Activated CD4-positive, alpha-beta T cell treated with anti-CD3 and anti-CD28 coated beads for 24 hours (primary cell): ENCODE data around the gene CAPN15.
A peak's percentile ranks its signal among the peaks of the same experiment; 100 is the strongest.

Source experiments
- DNase-seq, 2 donors: peaks; one replicate each; pipeline ENCODE4 v3.0.0-alpha.2; 2020; ENCODE audit warnings: low read depth in 2 of 2

Gene CAPN15

DNA sequence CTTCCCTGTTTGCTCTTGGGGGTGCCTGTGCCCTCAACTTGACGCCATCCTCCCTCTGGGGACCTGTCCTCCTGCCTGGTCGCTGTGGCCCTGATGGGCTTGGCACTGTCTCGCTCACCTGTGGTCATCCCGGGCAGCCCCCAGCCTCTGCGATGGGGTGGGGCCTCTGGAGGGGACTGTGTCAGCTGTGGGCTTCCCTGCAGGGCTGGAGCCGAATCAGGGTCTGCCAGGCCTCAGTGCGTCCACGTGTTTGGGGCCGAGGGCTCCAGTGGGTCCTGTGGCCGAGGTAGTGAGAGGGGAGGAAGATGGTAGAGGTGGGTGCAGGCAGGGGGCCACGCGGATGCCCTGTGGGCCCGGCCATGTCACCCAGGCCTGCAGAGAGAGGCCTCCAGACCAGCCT, 50.3 kb downstream of the CAPN15 start:
- no peak for DNase-seq

DNA sequence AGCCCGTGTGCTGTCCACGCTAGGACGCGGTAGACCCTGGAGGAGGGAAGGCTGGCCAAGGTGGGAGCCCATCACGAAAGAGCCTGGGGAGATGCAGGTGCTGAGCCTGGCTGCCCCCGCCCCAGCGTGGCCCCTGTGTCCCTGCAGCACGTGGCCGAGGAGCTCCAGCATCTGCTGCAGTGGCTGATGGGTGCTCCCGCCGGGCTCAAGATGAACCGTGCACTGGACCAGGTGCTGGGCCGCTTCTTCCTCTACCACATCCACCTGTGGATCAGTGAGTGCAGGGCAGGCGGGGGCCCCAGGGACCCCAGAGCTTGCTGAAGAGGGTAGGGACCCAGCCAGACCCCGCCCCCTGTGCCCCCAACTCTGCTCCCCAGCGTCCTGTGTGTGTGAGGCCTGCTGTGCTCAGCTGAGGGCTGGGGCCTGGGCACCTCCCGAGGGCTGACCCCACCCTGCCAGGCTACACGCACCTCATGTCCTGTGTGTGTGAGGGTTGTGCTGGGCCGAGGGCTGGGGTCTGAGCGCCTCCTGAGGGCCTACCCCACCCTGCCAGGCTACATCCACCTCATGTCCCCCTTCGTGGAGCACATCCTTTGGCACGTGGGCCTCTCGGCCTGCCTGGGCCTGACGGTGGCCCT, 50.8 kb downstream of the CAPN15 start:
- DNase-seq: no peak

DNA sequence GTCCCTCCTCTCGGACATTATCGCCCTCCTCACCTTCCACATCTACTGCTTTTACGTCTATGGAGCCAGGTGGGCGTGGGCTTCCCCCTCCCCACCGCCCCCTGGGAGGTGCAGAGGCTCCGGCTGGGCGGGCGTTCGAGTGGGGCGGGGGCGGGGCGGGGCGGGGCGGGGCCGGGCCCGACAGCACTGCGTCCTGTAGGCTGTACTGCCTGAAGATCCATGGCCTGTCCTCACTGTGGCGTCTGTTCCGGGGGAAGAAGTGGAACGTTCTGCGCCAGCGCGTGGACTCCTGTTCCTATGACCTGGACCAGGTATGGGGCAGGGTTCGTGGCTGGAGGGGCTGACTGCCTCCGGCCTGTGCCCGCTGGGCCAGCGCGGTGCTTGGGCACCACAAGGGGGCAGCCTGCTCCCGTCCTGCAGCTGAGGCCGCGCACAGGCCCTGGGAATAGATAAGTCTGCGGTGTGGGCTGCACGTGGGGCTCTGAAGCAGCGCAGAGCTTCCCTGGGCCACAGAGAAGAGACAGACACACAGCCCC, 51.4 kb downstream of the CAPN15 start:
- DNase-seq: peak; percentile 28 to 44

DNA sequence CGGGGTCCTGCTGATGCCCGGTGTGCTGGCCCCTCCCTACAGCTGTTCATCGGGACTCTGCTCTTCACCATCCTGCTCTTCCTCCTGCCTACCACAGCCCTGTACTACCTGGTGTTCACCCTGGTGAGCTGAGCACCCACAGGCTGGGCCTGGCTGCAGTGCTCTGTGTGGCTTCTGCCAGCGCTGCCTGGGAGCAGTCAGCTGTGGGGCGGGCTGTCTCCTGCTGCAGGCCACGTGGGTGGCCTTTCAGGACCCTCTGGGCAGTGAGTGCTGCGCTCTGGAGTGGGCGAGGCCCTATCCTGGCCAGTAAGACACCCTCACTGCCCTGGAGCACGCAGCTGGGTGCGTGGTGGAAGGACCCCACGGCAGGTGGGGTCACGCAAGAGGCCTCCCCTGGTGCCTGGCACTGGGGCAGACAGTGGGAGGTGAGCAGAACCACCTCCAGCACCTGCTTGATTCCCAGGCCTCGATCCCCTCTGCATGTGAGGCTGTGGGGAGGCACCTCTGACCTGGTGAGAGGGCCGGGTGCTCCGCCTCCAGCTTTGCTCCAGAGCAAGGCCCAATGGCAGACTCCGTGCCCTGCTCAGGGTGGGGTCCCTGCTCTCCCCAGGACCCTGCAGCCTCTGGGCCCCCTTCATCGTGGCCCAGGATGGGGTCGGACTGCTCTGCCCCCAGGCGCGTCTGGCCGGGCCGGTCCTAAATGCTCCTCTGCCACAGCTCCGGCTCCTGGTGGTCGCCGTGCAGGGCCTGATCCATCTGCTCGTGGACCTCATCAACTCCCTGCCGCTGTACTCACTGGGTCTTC, 52.8 kb downstream of the CAPN15 start:
- no peak for DNase-seq

DNA sequence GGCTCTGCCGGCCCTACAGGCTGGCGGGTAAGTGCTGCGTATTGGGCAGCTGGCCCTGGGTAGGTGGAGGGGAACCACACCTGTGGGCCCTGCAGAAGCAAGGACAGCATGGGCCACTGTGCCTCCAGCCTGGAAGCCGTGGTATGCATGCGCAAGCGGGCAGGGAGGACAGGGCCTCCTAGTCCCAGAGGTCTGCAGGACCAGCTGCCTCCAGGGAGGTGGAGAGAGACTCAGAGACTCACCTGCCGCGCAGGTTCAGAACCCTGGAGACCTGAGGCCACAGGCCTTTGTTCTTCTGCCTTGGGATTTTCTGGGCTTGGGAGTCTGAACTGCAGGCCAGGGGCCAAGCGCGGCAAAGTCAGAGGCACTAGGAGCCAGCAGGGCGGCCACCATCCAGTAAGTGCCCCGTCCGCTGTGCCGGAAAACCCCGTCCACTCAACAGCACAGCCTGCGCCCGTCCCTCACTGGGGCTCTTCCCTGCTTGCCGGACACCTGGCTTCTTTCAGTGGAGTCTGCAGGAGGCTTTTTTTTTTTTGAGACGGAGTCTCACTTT, 53.5 kb downstream of the CAPN15 start:
- no peak for DNase-seq

DNA sequence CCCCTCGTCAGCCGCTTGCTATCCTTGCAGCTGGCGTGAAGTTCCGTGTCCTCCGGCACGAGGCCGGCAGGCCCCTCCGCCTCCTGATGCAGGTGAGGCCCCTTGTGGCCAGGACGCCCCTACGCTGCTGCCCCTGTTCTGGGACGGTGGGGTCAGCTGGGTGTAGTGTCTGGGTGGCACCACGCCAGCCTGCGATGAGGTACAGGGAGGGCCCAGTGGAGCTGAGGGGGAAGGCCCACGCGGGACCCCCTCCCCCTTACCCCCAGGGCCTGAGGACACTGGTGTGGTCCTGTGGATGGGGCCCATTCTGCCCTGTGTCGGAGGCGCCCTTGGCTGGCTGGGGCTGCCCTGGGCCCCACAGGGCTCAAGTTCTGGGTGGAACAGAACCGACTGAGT, 54.7 kb downstream of the CAPN15 start:
- no peak for DNase-seq

DNA sequence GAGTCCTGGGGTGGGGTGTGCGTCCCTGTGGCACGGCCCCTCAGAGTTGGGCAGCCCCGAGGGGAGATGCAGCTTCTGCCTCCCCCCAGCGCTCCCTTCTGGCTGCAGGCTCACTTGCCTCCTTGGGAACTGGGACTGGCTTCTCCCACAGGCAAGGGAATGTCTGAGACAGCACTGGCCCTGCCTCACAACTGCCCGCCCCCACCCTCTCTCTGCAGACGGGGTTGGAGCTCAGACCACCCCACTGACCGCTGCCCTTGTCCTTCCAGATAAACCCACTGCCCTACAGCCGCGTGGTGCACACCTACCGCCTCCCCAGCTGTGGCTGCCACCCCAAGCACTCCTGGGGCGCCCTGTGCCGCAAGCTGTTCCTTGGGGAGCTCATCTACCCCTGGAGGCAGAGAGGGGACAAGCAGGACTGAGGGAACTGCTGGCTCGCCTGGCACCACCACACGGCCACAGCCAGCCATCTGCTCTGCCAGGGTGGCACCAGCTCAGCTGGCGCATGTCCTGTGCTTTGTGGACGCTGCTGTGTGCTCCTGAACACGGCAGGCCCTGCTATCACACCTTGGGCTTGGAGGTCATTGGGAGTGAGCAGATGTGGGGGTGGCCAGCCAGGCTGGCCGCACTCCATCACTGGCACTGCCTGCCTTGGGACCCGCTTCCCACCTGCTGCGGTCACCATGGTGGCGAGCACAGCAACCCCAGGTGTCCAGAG, 55.3 kb downstream of the CAPN15 start:
- no peak for DNase-seq

DNA sequence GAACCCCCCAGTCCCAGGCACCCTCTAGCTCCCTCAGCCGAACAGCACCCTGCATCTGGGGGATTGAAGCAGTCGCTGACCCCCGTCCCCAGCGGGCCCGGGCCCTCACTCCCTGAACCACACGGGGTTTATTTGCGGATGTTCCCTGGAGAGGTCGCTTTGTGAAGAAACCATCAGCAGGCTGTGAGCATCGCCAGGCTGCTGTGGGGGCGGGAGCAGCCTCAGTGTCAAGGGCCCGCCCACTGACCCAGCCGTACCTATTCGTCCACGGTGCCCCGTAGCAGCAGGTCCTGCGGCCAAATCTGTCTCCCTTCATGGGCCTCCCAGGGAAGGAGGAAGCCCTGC, 55.9 kb downstream of the CAPN15 start:
- DNase-seq: no peak

DNA sequence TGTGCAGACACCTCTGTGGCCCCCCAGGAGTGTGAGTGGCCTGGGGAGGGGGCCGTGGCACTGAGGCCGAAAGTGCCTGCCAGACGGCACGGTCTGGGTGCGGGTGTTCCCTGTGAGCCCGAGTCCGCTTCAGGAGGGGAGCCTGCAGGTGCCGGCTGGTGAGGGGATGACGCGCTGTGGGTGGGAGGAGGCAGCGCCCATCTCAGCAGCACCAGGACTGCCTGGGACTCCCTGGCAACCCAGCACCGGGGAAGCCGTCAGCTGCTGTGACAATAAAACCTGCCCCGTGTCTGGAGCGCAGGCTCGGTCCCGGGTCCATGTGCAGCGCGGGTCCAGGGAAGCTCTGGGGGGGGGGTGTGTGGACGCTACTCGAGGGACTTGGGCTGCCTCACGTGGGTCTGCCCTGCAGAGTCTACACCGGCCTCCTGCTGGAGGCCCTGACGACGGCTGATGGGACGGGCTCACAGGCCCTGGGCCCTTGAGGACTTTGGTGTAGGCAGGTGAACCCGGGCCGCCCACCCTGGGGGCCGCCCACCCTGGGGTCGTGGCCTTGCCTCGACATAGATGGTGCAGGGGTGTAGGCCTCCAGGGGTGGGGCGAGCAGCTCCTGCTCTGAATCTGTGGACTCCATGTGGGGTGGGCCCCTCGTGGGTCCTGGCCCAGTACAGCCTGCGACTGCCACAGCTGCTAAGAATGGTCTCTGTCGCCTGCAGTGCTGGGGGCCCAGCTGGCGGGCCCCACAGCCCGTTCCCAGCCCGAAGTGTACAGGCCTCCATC, 56.5 kb downstream of the CAPN15 start:
- DNase-seq: no peak

DNA sequence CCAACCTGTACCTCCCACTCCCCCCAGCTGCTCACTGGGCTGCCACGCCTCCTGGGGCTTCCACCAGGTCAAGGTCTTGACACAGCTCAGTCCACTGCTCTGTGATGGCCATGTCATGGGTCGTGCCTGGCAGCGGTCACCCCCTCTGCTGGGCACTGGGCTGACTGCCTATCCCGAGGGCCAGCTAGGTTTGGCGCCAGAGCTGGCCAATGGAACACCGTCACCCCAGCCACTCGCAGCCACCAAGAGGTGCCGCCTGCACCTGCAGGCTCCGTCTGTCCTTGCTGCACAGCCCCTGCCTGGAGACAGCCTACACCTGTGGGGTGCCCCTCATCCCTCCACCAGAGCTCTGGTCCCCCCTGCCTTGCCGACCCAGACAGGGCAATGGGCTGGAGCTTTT, 57.8 kb downstream of the CAPN15 start:
- no peak for DNase-seq

DNA sequence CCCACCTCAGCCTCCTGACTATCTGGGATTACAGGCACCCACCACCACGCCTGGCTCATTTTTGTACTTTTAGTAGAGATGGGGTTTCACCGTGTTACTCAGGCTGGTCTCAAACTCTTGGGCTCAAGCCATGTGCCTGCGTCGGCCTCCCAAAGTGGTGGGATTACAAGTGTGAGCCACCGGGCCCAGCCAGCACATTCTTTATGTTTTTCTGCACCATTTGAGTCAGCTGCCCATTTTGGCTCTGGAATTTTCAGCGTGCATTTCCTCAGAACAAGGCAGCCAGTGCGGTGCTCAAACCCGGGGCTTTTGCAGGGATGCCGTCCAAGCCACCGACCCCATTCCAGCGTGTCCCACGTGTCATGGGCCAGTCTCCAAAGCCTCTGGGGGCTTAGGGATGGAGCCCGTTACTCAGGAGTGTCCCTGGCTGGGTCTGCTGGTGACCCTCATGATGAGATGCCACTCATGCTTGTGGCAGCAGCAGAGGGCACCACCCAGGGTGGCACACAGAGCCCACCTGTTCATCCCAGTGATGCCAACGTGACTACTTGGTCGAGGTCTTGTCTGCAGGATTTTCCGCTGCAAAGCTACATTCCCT, 58.6 kb downstream of the CAPN15 start:
- DNase-seq: no peak

DNA sequence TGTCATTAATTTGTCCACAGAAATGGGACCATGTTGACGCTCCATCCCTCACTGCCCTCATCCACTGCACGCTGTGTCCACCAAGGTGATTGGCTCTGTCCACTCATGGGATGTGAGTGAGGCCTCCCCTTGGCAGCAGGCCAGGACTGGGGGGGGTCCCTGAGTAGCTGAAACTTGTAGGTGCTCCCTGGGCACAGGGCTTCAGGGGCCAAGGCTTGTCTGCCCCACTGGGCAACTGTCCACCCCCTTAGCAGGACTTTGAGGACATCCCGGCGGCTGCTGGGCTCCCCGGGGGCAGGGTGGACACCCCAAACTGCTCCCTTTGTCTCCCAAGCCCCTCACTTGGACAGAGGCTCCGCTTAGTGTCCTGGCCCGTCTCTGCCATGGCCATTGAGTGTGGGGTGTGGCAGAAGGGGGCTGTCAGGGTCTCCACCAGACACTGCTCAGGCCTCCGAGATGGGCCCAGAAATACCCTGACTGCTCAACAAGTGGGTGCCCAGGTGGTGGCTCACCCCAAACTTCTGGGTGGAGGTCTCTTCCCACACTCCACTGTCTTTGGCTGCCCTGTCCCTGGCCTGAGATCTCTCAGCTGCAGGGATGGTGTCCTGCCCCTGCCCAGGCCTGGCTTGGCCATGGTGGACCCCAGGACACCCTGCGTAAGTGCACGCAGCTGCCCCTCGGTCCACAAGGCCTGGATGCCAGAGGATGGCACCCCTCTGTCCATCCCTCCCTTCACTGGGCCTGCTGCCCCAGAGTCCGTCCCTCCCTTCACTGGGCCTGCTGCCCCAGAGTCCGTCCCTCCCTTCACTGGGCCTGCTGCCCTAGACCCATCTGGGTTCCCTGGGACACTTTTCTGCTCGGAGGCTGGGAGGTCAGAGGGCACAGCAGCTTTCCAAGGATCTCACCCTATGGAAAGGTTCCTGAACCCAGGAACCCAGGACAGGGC, 59.4 kb downstream of the CAPN15 start:
- no peak for DNase-seq

DNA sequence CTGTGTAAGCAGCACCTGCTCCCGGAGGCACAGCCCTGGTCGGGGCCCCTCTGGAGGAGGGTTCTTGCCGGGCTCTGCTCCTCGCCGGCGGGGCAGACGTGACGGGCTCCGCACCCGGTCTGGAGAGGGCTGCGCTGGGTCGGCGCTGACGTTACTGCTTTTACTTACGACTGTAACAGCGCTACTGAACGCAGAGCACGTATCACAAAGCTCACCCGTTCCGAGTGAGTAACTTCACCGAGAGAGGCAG, 61.1 kb downstream of the CAPN15 start:
- DNase-seq: peak in 1 of 2 donors; percentile 28

DNA sequence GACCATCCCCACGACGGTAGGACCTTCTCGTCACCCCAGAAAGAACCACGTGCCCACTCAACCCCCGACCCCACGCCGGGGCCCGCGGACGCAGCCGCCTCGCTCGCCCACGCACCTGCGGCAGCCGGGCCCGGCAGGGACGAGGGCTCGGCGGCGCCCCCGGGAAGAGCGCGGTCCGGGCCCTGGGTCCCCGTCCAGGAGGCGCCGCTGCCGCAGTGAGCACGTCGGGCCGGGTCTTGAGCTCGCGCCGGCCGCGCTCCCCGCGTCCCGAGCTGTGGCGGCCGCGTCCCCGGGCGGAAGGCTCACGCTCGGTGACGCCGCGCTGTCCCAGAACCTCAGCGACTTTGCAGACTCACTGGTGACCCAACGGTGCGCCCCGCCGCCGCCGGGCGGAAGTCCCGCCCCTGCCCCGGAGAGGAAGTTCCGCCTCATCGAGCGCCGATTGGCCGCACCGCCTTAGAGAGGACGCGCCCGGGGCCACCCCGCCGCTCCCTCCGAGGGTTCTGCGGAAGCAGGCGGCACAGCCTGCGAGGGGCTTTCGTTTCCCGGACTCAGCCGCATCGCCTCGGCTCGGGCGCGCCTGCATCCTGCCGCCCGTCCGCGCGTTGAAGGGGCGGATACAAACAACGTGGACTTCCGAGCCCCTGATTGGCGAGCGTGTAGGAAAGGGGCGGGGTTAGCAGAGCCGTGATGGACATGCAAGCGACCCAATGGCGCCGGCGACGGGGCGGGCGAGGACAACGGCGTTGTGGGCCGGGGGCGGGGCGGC, 61.6 kb downstream of the CAPN15 start:
- peak; percentile 97 for DNase-seq

DNA sequence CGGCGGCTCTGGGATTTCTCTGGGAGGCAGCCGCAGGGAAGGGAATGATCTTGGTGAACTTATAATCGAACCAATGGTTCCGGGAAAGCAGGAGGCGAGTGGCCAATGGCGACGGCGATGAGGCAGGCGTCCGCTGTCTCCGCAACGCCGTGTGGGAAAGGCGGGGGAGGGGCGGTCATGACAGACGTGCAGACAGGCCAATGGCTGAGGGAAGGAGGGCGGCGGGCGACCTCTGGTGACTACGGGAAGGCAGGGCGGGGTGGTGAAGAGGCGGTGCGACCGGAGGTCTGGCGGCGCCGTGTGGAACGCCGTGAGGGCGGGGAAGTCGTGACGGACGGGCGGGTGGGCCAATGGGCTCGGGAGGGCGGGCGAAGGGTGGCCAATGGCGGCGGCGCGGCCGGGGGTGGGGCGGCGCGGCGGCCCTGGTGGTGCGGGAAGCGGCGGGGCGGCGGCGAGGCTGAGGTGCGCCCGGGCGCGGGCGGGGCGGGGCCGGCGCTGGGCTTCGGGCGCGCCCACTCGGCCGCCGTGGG, 62.2 kb downstream of the CAPN15 start, which contains the start of gene RAB40C:
Gene RAB40C (plus strand): TSS at position 409 of the 530 bp plus-strand sequence. CDS start 226 bp downstream, outside the sequence.
- peak; percentile 99 for DNase-seq

DNA sequence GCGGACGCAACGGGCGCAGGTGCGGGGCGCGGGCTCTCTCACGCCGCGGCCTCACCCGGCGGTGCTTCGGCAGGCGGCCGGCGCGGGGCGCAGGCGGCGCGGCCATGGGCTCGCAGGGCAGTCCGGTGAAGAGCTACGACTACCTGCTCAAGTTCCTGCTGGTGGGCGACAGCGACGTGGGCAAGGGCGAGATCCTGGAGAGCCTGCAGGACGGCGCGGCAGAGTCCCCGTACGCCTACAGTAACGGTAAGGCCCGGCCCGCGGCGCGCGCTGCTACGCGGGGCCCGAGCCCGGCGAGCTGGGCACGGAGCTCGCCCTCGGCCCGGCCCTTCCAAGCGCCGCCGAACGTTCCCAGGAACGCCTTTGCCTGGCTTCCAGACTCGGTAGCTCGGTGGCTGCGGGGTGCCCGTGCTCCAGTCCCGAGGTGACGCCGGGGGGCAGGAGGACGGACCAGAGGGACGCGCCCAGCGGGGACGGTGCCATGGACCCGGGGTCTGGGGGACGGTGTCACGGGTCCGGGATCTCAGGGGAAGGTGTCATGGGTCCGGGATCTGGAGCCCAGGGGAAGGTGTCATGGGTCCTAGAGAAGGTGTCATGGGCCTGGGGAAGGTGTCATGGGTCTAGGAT, 62.8 kb downstream of the CAPN15 start:
- DNase-seq: no peak

DNA sequence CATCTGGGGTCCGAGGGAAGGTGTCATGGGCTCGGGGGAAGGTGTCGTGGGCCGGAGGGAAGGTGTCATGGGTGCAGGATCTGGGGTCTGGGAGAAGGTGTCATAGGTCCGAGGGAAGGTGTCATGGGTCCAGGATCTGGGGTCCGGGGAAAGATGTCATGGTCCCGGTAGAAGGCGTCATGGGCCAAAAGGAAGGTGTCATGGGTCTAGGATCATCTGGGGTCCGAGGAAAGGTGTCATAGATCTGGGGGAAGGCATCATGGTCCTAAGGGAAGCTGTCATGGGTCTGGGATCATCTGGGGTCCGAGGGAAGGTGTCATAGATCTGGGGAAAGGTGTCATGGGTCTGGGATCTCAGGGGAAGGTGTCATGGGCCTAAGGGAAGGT, 63.3 kb downstream of the CAPN15 start:
- no peak for DNase-seq

DNA sequence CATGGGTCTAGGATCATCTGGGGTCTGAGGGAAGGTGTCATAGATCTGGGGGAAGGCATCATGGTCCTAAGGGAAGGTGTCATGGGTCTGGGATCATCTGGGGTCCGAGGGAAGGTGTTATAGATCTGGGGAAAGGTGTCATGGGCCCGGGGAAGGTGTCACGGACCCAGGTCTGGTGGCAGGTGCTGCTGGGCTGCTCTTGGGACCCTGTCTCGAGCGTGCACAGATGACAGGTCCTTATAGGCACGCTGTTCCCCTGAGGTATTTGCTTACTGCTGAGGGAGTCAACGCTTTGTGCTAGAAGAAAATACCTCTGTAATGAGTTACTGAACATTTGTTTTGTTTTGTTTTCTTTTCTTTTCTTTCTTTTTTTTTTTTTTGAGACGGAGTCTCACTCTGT, 63.7 kb downstream of the CAPN15 start:
- no peak for DNase-seq
